Fibroblast of lung (primary cell): ENCODE measurements around the gene PRAMEF33. TPM values are rescaled to one million over a fixed set of nuclear protein-coding genes. Genes with fewer than 3 reads are reported as not detected.
"Not testable (repeated sequence)": the region's sequence is repeated elsewhere in the genome, so short reads cannot be mapped to it uniquely, and the experiment has no call there.

Source experiments
- DNase-seq, 2 donors: peaks; one replicate each; pipeline versions ENCODE4 v3.0.0 to v3.0.0-alpha.2; 2010; ENCODE audit warnings: low read depth in 2 of 2
- H2AFZ ChIP-seq: 2 replicates; pipeline ENCODE4 v1.5.1; 2012; ENCODE audit warnings: low read length, control low read depth, inconsistent platforms
- H3K27ac ChIP-seq: 2 replicates; pipeline ENCODE4 v1.5.1; 2011; ENCODE audit warnings: low read length, control low read depth; ENCODE audit not compliant: insufficient read depth
- H3K27me3 ChIP-seq: 2 replicates; pipeline ENCODE4 v1.5.1; 2011; ENCODE audit warnings: mild to moderate bottlenecking, low read length; ENCODE audit not compliant: control insufficient read depth, insufficient read depth
- H3K36me3 ChIP-seq: 2 replicates; pipeline ENCODE4 v1.5.1; 2011; ENCODE audit warnings: low read length; ENCODE audit not compliant: control insufficient read depth, insufficient read depth
- H3K4me1 ChIP-seq: 2 replicates; pipeline ENCODE4 v1.5.1; 2011; ENCODE audit warnings: low read length; ENCODE audit not compliant: control insufficient read depth, insufficient read depth; ENCODE audit errors: extremely low read depth
- H3K4me2 ChIP-seq: 2 replicates; pipeline ENCODE4 v1.5.1; 2011; ENCODE audit warnings: low read length, control low read depth; ENCODE audit not compliant: insufficient read depth; ENCODE audit errors: extremely low read depth
- H3K4me3 ChIP-seq, 4 experiments: fragments of 200-600 bp in 1 of 4; sonication (generic) in 1 of 4; replicated peaks in 1 of 4; 2 replicates each; pipeline ENCODE4 v1.5.1; 2011 to 2016; ENCODE audit warnings: low read length in 4 of 4, low read depth in 3 of 4, mild to moderate bottlenecking in 3 of 4, control low read depth in 2 of 4, inconsistent platforms in 1 of 4, mixed read lengths in 1 of 4; ENCODE audit not compliant: insufficient read depth in 1 of 4; ENCODE audit errors: control extremely low read depth in 1 of 4
- H3K79me2 ChIP-seq: 2 replicates; pipeline ENCODE4 v1.5.1; 2012; ENCODE audit warnings: mild to moderate bottlenecking, low read length, inconsistent platforms; ENCODE audit not compliant: control insufficient read depth, insufficient read depth
- H3K9ac ChIP-seq: 2 replicates; pipeline ENCODE4 v1.5.1; 2011; ENCODE audit warnings: mild to moderate bottlenecking, low read length, control low read depth; ENCODE audit not compliant: insufficient read depth
- H3K9me3 ChIP-seq: 2 replicates; pipeline ENCODE4 v1.5.1; 2012; ENCODE audit warnings: low read depth, low read length; ENCODE audit not compliant: control insufficient read depth, insufficient read depth
- H4K20me1 ChIP-seq: 2 replicates; pipeline ENCODE4 v1.5.1; 2011; ENCODE audit warnings: low read length; ENCODE audit not compliant: control insufficient read depth, insufficient read depth; ENCODE audit errors: extremely low read depth
- polyA plus RNA-seq, 2 donors: library from polyadenylated mRNA; depleted of rRNA in 1 of 2; stranded (reverse) in 1 of 2; unstranded in 1 of 2; fragments of >200 nt; gene quantifications; 2 replicates each; pipeline ENCODE4 v1.2.1, GENCODE V29; 2011 to 2012; ENCODE audit warnings: missing spikeins in 1 of 2
- total RNA-seq: library from RNA; depleted of rRNA; stranded (reverse); fragments of >200 nt; gene quantifications from 2 replicates; pipeline ENCODE4 v1.2.1, GENCODE V29; 2014

PRAMEF33 gene
- total and polyA plus RNA-seq, 2 donors (not counting 1 experiment from before 2014, with no cell fraction given): not detected

DNA sequence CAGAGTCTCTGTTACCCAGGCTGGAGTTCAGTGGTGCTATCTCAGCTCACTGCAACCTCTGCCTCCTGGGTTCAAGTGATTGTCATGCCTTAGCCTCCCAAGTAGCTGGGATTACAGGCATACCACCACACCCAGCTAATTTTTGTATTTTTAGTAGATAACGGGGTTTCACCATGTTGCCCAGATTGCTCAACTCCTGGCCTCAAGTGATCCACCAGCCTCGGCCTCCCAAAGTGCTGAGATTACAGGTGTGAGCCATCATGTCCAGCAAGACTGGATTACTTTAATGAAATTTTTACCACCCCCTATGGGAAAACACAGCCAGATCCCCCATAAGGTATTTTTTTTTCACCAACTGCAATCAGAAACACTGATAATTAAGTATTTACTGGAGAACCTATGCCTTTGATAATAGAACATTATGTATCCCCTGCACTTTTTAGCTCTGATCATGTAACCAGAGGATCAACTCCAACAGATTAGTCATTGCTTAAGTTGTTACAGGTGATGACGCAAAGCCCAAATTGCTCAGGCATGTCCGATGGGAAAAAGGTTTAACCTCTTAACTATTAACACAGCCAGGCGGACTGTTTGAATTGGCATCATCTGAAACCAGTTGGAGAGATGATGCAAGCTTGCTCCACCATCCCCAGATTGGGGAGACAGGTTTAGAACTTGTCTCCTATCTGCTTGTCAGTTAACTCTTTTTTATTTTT, 6.0 kb upstream of the PRAMEF33 start:
- H3K27me3 ChIP-seq, H3K4me2 ChIP-seq, H4K20me1 ChIP-seq, H3K9ac ChIP-seq, DNase-seq, H3K9me3 ChIP-seq, H3K4me3 ChIP-seq, H3K79me2 ChIP-seq, H3K27ac ChIP-seq, H3K36me3 ChIP-seq, H2AFZ ChIP-seq, H3K4me1 ChIP-seq: not testable (repeated sequence)

DNA sequence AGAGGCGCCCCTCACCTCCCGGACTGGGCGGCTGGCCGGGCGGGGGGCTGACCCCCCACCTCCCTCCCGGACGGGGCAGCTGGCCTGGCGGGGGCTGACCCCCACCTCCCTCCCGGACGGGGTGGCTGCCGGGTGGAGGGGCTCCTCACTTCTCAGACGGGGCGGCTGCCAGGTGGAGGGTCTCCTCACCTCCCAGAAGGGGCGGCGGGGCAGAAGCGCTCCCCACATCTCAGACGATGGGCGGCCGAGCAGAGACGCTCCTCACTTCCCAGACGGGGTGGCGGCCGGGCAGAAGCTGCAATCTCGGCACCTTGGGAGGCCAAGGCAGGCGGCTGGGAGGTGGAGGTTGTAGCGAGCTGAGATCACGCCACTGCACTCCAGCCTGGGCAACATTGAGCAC, 4.6 kb upstream of the PRAMEF33 start:
- not testable (repeated sequence) for H3K27ac ChIP-seq, H3K36me3 ChIP-seq, H3K4me3 ChIP-seq, H3K9ac ChIP-seq, H3K27me3 ChIP-seq, H2AFZ ChIP-seq, DNase-seq, H3K79me2 ChIP-seq, H3K4me1 ChIP-seq, H3K4me2 ChIP-seq, H4K20me1 ChIP-seq, H3K9me3 ChIP-seq

DNA sequence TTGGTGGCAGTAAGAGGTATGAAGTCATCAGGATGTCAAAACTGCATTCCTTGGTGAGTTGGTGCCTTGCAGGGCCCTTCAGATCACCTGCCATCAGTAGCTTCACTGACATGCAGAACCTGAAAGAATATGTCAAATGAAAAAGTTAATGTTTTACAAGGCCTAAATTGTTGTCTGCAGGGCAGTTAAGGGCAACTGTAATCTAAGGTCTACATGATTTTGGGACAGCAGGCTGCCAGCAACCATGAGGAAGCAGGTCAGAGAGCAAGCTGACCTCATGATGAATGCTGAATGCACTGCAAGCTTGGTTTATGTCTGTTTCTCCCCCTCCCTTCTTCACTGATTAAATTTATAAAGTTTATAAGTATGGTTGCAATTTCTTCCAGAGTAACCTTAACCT, 1.1 kb upstream of the PRAMEF33 start:
- H4K20me1 ChIP-seq: not testable (repeated sequence)

DNA sequence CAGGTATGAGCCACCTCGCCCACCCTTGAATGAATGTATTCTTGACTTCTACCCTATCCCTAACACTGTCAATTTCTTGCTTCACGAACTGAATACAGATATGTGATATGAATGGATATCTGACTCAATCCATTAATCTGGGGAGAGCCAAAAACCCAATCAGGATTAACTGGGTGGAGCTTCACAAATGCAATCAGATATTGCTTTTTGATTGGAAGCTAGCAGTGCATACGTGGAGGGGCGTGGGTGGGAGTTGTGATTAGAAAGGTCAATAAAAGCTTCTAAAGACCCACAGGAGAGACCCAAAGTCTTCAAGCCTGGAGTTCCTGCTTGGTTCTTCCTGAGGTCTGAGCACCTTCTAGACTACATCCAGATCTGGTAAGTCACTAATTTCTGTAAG, 11.9 kb downstream of the PRAMEF33 start, which contains the start of gene PRAMEF15:
Gene PRAMEF15 (plus strand): TSS at position 301 of the 400 bp plus-strand sequence. CDS start 2,827 bp downstream, outside the sequence.
- DNase-seq, H3K27me3 ChIP-seq, H3K9me3 ChIP-seq, H3K27ac ChIP-seq, H2AFZ ChIP-seq, H3K79me2 ChIP-seq, H4K20me1 ChIP-seq, H3K36me3 ChIP-seq, H3K4me2 ChIP-seq, H3K9ac ChIP-seq, H3K4me1 ChIP-seq, H3K4me3 ChIP-seq: not testable (repeated sequence)

More for the DNA sequence above, 1.1 kb upstream of the PRAMEF33 start:
- H3K27me3 ChIP-seq, H3K4me3 ChIP-seq, H3K27ac ChIP-seq, H3K36me3 ChIP-seq, H3K79me2 ChIP-seq, H2AFZ ChIP-seq, H3K4me1 ChIP-seq, H3K9ac ChIP-seq, DNase-seq, H3K9me3 ChIP-seq, H3K4me2 ChIP-seq: not testable (repeated sequence)

DNA sequence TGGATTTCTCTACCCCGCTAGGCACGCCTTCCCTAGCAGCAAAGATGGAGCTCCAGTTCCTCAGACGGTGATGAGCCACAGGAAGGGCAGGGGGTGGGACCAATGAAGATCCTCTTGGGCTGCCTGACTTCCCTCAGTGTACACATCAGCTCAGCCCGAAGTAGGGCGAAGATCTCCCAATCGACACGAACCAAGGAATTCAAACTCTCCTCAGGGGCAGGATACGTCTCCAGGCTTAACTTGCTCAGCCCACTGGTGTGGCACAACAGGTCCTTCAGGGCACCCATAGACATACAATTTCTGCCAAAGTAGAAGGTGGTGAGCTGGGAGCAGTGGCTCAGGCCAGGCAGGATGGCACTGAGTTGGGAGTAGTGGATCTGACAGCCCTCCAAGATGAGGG, 39.2 kb downstream of the PRAMEF33 start:
- H3K27me3 ChIP-seq, DNase-seq, H3K27ac ChIP-seq, H2AFZ ChIP-seq, H3K4me3 ChIP-seq, H3K4me2 ChIP-seq, H3K36me3 ChIP-seq, H3K79me2 ChIP-seq, H3K9me3 ChIP-seq, H4K20me1 ChIP-seq, H3K9ac ChIP-seq, H3K4me1 ChIP-seq: not testable (repeated sequence)

DNA sequence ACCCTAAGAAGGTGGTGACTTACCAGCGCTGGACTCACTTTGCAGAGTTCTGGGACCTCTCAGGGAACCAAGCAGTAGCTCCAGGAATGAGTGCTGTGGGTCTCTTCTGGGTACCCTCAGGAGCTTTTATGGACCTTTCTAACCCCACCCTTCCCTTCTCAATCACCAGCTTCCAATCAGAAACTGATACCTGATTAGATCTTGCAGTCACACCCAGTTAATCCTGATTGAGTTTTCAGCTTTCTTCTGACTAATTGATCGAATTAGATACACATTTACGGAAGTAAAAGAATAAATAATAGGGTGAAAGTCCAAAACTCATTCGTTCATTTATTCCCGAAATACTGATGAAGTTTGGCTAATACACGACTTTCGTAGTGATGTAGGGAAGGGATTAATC, 43.7 kb downstream of the PRAMEF33 start, which contains the start of gene PRAMEF14:
Gene PRAMEF14 (minus strand): TSS at position 101 of the 400 bp plus-strand sequence. CDS start 1,820 bp downstream, outside the sequence.
- H4K20me1 ChIP-seq, H3K4me2 ChIP-seq, H3K79me2 ChIP-seq, H3K4me3 ChIP-seq, H3K4me1 ChIP-seq, H2AFZ ChIP-seq, H3K27me3 ChIP-seq, H3K9me3 ChIP-seq, H3K36me3 ChIP-seq, H3K27ac ChIP-seq, DNase-seq, H3K9ac ChIP-seq: not testable (repeated sequence)

DNA sequence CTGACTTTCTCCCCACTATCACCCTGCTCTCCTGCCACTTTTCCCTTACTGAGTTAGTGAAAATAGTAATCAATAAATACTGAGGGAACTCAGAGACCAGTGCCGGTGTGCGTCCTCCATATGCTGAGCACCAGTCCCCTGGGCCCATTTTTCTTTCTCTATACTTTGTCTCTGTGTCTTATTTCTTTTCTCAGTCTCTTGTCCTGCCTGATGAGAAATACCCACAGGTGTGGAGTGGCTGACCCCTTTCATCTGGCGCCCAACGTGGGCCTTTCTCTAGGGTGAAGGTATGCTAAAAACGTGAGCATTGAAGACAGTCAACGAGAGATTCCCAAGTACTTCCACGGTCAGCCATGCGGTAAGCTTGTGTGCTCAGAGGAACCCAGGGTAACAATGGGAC, 50.1 kb downstream of the PRAMEF33 start:
- H3K9me3 ChIP-seq, DNase-seq, H3K4me2 ChIP-seq, H3K4me1 ChIP-seq, H3K27me3 ChIP-seq, H3K4me3 ChIP-seq, H3K27ac ChIP-seq, H3K9ac ChIP-seq, H2AFZ ChIP-seq, H3K79me2 ChIP-seq, H4K20me1 ChIP-seq, H3K36me3 ChIP-seq: not testable (repeated sequence)
